SHP77 (cell line): ENCODE results near the gene MUSTN1.
A peak's percentile ranks its signal among the peaks of the same experiment; 100 is the strongest.

Source experiments
- DNase-seq, 2 experiments: peaks; one replicate each; lab custom pipeline; 2025; lab: John Stamatoyannopoulos, UW

The MUSTN1 gene

GRCh38 chr3:52835766-52836470, 1.1 kb upstream of the MUSTN1 start:
- DNase-seq: no peak

- DNase-seq: no peak
These were observed 1.6 kb downstream of the MUSTN1 start for GRCh38 chr3:52833202-52833601.

- DNase-seq: peak; percentile 78 to 80
These were observed 3.1 kb downstream of the MUSTN1 start for GRCh38 chr3:52831500-52832301.

DNA sequence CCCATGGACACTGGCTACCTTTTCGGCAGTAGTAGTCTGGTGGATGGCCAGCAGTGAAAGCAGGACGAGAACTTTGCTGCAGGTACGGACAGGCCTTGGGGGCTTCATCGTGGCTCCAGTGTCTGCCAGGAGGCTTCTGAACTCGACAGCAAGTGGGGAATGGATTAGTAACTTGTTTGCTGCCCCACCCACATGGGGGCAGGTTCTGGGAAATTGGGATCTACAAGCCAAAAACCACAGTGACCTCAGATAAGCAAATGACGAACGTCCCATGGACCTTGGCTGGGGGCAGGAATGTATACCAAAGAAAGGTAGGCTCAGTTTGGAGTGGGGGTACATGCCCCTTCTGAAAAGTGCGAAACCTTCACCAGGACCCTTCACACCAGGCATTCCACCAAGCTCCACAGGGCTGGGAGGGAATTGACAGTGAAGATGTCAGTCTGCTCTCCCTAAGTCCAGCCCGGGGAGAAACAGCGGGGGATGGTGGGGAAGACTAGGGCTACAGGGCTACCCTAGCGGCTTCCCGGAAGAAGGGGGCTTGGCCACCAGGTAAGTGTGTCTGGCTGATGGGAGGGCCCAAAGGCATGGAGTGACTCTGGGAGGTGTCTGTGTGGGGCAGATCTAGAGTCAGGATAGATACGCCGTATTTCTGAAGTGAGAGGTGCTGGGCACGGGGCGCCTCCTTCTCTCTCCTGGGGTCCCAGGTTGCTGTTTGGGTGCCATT, 4.1 kb downstream of the MUSTN1 start, which contains the start of gene ITIH4:
TSS of gene ITIH4 (minus strand) at position 138 of the 724 bp plus-strand sequence. CDS start at position 108, 30 bp downstream.
- DNase-seq: no peak

DNA sequence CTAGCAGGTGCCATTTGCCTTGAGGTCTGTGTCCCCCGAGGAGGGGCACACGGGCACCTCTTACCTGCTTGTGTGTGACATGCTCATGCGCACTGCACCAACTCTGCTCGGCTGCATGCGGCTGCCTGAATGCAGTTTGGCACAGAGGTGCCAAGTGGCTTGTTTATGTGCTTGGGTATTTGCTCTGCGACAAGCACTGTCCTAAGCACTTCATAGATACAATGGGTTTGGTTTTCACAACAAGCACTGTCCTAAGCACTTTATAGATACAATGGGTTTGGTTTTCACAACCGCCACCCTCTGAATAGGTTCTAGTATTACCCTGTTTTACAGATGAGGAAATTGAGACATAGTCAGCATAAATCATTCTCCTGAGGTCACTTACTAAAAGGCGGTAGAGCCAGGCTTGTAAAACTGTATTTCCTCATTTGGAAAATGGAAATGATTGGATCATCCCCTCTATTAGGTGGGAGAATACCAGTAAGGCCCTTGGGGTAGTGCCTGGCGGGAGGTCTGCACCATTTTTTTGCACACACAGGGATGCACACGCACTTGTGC, 4.8 kb downstream of the MUSTN1 start:
- no peak for DNase-seq

GRCh38 chr3:52829482-52829881, 5.3 kb downstream of the MUSTN1 start:
- no peak for DNase-seq

DNA sequence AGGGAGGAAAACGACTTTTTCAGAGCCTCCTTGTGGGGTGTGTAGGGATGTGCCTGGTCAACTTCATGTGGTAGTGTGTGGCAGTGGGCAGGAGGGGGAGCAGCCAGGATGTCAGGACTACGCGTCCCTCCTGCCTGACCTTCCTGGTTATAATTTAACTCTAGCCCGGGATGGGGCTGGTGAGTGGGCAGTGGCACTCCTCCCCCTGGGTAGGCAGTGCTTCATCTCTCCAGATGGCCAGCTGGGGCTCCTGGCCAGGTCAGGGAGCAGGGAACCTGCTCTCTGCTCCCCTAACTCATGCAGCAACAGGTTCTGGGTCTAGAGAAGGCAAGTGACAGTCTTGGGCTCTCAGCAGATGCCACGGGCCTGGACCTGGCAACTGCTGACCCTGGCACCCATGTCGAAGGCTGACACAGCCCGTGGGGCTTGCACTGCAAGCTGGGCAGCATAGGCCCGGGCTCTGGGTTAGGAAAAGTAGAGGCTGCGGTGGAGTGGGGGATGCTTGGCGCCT, 6.9 kb downstream of the MUSTN1 start:
- no peak for DNase-seq

- DNase-seq: no peak
These were observed 7.4 kb downstream of the MUSTN1 start for GRCh38 chr3:52827441-52827840.

GRCh38 chr3:52824037-52824436, 10.8 kb downstream of the MUSTN1 start:
- no peak for DNase-seq

DNA sequence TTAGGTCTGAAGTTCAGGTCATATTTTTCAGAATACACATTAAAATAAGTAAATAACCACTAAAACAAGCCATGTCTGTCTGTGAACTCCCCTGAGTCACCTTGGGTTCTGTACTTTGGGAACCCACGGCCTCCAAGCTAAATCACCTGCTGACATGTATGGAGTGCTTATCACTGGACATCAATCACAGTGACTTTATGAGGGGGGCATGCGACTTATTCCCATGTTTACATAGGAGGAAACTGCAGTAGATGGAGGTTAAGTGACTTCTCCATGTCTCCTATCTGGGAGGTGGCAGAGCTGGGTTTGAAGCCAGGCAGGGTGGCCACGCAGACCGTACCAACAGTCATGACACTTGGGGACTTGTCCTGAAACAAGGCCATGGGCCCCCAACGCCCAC, 12.5 kb downstream of the MUSTN1 start:
- no peak for DNase-seq

- DNase-seq: peak; percentile 50 to 54
These were observed 14.1 kb downstream of the MUSTN1 start for GRCh38 chr3:52820736-52821135.

- DNase-seq: peak in 1 of 2 experiments; percentile 38
These were observed 14.9 kb downstream of the MUSTN1 start for GRCh38 chr3:52819936-52820335.

DNA sequence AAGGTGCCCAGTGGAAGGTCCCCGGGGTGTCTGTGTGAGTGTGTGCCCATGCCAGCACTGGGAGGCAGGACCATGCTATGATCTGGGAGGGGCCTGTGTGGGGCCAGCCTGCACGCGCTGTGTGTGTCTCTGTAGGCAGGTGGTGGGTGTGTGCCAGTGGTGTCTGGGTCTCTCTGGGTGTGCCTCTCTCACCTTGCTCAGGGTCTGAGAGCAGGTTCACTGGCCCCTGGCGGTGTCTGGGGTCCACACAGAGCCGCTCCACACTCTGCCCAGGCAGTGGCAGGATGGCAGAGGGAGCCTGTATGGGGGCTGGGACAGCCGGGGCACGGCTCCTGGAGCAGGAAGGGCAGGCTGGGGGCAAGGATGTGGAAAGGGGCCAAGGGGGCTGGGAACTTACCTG, 17.0 kb downstream of the MUSTN1 start:
- DNase-seq: no peak

DNA sequence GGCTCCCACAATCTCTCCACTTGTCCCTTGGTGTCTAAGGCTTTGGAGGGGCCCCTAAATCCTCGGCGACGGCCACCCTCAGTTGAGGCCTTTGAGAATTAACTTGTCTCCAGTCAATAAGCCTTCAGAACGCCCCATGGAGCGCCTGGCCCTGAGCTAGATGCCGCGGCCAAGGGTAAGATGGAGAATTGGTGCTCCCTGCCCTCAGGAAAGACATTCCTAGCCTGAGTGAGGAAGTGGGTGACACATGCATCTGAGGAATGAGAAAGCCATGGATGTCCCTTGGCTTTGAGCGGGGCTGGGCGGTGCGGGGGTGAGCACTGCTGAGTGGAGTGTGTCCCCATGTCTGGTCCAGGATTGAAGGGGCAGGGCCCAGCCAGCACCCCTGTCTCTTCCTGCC, 17.6 kb downstream of the MUSTN1 start:
- DNase-seq: no peak

GRCh38 chr3:52816654-52817053, 18.2 kb downstream of the MUSTN1 start:
- no peak for DNase-seq

DNA sequence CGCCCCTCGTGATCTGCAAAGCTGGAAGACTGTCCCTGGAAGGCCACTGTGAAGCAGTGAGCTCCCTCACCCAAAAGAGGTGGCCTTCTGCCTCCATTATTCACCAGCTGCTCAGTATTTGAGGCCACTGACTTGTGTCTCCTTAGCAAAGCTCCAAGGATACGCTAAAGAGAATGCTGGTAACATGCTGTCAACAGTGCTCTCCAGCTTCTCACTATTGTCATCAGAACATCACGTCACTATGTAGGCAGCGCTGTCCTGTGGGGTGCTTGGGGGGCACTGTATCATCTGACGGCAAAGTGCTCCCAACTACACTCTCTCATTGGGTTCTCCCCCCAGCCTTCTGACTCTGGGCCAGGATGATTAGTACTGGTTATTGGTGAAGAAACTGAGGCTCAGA, 18.6 kb downstream of the MUSTN1 start:
- no peak for DNase-seq

GRCh38 chr3:52813810-52814209, 21.0 kb downstream of the MUSTN1 start:
- no peak for DNase-seq

DNA sequence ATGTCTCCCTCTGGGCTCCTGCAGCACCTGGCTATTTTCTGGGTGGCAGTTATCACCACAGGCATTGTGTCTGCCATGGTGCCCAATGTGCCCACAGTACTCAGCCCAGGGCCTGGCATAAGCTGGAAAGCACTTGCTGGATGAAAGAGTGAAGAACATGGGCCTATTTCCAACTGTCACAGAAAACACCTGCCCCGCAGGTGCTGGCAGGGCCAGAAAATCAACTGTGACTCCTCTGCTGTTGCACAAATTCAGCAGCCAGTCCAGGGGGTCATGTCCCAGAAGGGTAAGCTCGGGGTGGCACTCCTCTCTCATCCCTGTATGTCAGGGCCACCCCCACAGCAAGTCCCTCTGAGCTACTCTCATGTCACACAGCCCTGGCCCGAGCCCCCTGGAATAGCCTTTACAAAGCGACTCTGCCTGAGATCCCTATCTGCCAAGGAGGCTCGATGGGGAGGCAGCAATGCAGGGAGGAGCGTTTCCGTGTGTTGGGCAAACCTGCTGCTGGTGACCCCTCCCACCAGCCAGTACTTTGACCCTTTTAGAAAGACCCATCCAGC, 23.3 kb downstream of the MUSTN1 start:
- no peak for DNase-seq

DNA sequence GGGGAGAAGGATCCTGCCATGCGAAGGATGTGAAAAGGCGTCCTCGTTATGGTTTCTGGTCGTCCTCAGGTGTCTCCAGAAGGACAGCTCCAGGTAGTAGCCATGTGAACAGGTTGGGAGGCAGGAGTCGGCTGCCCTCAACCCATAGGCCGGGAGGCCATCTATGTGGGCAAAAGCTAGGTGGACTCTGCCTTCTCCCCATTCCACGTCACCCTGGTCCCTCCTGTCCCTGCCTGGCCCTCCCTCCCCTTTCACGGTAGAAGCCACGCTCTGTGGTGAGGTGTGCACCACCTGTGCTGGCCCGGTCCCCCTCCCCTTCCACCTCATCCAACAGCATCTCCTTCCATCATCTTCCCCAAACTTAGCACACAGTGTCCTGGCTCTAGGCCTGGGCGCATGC, 23.9 kb downstream of the MUSTN1 start:
- no peak for DNase-seq

- peak; percentile 85 to 88 for DNase-seq
These were observed 25.0 kb downstream of the MUSTN1 start for GRCh38 chr3:52809662-52810377.

DNA sequence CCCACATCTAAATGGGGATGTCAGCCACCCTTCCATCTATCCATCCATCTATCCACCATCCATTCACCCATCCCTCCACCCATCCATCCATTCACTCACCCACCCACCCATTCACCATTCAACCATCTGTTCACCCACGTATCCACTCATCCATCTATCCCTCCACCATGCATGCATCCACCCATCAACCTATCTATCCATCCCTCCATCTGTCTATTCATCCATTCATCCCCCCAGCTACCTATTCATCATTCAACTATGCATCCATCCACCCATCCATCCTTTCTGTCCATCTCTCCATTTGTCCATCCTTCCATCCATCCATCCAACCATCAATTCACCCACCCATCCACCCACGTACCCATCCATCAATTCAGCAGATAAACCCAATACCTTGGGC, 25.7 kb downstream of the MUSTN1 start:
- no peak for DNase-seq
